NK-92 (cell line): Measurements from ENCODE around the gene SIDT2.

Experiments
- DNase-seq: peaks from one replicate; lab custom pipeline; 2025; ENCODE audit not compliant: unreplicated experiment; lab: John Stamatoyannopoulos, UW

Gene SIDT2

GRCh38 chr11:117220999-117221774 is 42.6 kb downstream of the SIDT2 start:
- no peak for DNase-seq

GRCh38 chr11:117221775-117222517 is 43.4 kb downstream of the SIDT2 start:
- no peak for DNase-seq

GRCh38 chr11:117222991-117223740 is 44.6 kb downstream of the SIDT2 start:
- no peak for DNase-seq

GRCh38 chr11:117223741-117224689 is 45.5 kb downstream of the SIDT2 start:
- no peak for DNase-seq

GRCh38 chr11:117225553-117226170 is 47.1 kb downstream of the SIDT2 start:
- DNase-seq: no peak

GRCh38 chr11:117226388-117227385 is 48.1 kb downstream of the SIDT2 start:
- DNase-seq: no peak

- DNase-seq: no peak
These were observed 49.5 kb downstream of the SIDT2 start for GRCh38 chr11:117228091-117228490.

GRCh38 chr11:117229411-117229810 is 50.9 kb downstream of the SIDT2 start:
- no peak for DNase-seq

- DNase-seq: no peak
These were observed 51.4 kb downstream of the SIDT2 start for GRCh38 chr11:117229931-117230285.

GRCh38 chr11:117230286-117230961 is 51.9 kb downstream of the SIDT2 start:
- DNase-seq: no peak

- DNase-seq: no peak
These were observed 52.7 kb downstream of the SIDT2 start for GRCh38 chr11:117230999-117231841.

- DNase-seq: no peak
These were observed 53.2 kb downstream of the SIDT2 start, which contains the start of gene PCSK7 for GRCh38 chr11:117231842-117232091. TSS of gene PCSK7 (minus strand) at chr11:117232073. CDS start at chr11:117229844, 2,229 bp downstream.

- no peak for DNase-seq
These were observed 53.7 kb downstream of the SIDT2 start, which contains the start of gene RNF214 for GRCh38 chr11:117232092-117232878. TSS of gene RNF214 (plus strand) at chr11:117232671. CDS start at chr11:117234273, 1,602 bp downstream.

- no peak for DNase-seq
These were observed 54.4 kb downstream of the SIDT2 start for GRCh38 chr11:117232911-117233409.

- DNase-seq: no peak
These were observed 59.7 kb downstream of the SIDT2 start for GRCh38 chr11:117238221-117238620.

- no peak for DNase-seq
These were observed 60.8 kb downstream of the SIDT2 start for GRCh38 chr11:117239295-117239694.
